Astrocyte of the spinal cord (primary cell): ENCODE results near the gene ACER2.
A peak's percentile ranks its signal among the peaks of the same experiment; 100 is the strongest.
"Not testable (repeated sequence)": the region's sequence is repeated elsewhere in the genome, so short reads cannot be mapped to it uniquely, and the experiment has no call there.

Source experiments
- DNase-seq: peaks from one replicate; pipeline ENCODE4 v3.0.0; 2011; ENCODE audit warnings: low read depth, low spot score
- H3K4me3 ChIP-seq: 2 replicates; pipeline ENCODE4 v1.5.1; 2011; ENCODE audit warnings: low read depth, mild to moderate bottlenecking, low read length, moderate library complexity
- in situ Hi-C: cut with HindIII; loops from 2 replicates; pipeline ENCODE4 v1.10.0; 2017; ENCODE audit warnings: low sequenced_read_pairs
- TF ChIP-seq, protein P1 (sequence below): IDR thresholded peaks from 2 replicates; pipeline ENCODE4 v1.5.1; 2012; ENCODE audit warnings: low read depth, mild to moderate bottlenecking, low read length, inconsistent platforms

The ACER2 gene

GRCh38 chr9:19376931-19377330, 31.9 kb upstream of the ACER2 start:
- in situ Hi-C loops: no loop called here

DNA sequence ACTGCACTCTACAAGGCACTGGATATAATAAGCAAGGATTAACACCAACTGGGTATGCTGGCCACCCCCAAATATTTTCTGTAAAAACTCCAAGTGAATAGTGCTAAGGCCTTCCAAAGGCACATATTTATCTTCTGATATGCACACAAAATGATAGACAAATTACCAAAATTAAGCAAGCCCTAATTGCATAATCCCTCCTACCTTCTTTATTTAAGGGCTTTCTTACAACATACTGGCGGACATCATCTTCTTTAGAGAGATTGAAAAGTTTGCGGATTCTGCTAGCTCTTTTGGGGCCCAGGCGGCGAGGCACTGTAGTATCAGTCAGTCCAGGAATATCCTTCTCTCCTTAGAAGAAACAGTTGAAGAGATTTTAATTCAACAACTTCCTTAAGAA, 30.6 kb upstream of the ACER2 start:
- DNase-seq: no peak
- in situ Hi-C loops: no loop called here
- peak overlapping the region; percentile 94 for H3K4me3 ChIP-seq
- TF ChIP-seq, protein P1, sequence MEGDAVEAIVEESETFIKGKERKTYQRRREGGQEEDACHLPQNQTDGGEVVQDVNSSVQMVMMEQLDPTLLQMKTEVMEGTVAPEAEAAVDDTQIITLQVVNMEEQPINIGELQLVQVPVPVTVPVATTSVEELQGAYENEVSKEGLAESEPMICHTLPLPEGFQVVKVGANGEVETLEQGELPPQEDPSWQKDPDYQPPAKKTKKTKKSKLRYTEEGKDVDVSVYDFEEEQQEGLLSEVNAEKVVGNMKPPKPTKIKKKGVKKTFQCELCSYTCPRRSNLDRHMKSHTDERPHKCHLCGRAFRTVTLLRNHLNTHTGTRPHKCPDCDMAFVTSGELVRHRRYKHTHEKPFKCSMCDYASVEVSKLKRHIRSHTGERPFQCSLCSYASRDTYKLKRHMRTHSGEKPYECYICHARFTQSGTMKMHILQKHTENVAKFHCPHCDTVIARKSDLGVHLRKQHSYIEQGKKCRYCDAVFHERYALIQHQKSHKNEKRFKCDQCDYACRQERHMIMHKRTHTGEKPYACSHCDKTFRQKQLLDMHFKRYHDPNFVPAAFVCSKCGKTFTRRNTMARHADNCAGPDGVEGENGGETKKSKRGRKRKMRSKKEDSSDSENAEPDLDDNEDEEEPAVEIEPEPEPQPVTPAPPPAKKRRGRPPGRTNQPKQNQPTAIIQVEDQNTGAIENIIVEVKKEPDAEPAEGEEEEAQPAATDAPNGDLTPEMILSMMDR: no peak

More at GRCh38 chr9:19376931-19377330, 31.9 kb upstream of the ACER2 start:
- no peak for DNase-seq
- peak overlapping the region; percentile 10 for H3K4me3 ChIP-seq
- TF ChIP-seq, protein P1: no peak

GRCh38 chr9:19378647-19379046, 30.2 kb upstream of the ACER2 start:
- TF ChIP-seq, protein P1: no peak
- H3K4me3 ChIP-seq: peak overlapping the region; percentile 94
- in situ Hi-C loops: no loop called here
- no peak for DNase-seq

- H3K4me3 ChIP-seq: peak overlapping the region; percentile 94
- no peak for DNase-seq
- in situ Hi-C loops: no loop called here
- TF ChIP-seq, protein P1: no peak
These were observed 29.5 kb upstream of the ACER2 start for GRCh38 chr9:19379283-19379682.

- H3K4me3 ChIP-seq: peak overlapping the region; percentile 94
- in situ Hi-C loops: no loop called here
- no peak for DNase-seq
- TF ChIP-seq, protein P1: no peak
These were observed 29.1 kb upstream of the ACER2 start for GRCh38 chr9:19379697-19380046.

DNA sequence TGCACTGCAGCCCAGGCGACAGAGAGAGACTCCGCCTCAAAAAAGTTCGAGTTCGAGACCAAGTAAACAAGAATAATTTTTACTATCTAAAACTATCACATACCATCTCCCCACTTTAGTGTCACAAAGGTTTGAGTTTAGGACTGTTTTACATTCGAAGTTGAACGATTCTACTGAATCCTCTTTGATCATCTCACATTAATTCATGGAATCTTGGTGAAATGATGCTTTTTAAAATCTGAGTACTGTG, 28.1 kb upstream of the ACER2 start:
- in situ Hi-C loops: no loop called here
- peak overlapping the region; percentile 94 for H3K4me3 ChIP-seq
- no peak for DNase-seq
- TF ChIP-seq, protein P1: no peak

- TF ChIP-seq, protein P1: no peak
- no peak overlapping the region for H3K4me3 ChIP-seq
- DNase-seq: no peak
- in situ Hi-C loops: no loop called here
These were observed 27.2 kb upstream of the ACER2 start for GRCh38 chr9:19381656-19382055.

- in situ Hi-C loops, DNase-seq, H3K4me3 ChIP-seq: not testable (repeated sequence)
These were observed 23.6 kb upstream of the ACER2 start for GRCh38 chr9:19385212-19385611.
